GM19372 (cell line): ENCODE results near the gene TADA2B.

Experiments
- ATAC-seq: cut with Tn5 transposase; IDR thresholded peaks from one replicate; pipeline ENCODE4 v1.9.1; 2021; ENCODE audit warnings: mild to moderate bottlenecking, low read depth, moderate library complexity; ENCODE audit not compliant: unreplicated experiment

Gene TADA2B

DNA sequence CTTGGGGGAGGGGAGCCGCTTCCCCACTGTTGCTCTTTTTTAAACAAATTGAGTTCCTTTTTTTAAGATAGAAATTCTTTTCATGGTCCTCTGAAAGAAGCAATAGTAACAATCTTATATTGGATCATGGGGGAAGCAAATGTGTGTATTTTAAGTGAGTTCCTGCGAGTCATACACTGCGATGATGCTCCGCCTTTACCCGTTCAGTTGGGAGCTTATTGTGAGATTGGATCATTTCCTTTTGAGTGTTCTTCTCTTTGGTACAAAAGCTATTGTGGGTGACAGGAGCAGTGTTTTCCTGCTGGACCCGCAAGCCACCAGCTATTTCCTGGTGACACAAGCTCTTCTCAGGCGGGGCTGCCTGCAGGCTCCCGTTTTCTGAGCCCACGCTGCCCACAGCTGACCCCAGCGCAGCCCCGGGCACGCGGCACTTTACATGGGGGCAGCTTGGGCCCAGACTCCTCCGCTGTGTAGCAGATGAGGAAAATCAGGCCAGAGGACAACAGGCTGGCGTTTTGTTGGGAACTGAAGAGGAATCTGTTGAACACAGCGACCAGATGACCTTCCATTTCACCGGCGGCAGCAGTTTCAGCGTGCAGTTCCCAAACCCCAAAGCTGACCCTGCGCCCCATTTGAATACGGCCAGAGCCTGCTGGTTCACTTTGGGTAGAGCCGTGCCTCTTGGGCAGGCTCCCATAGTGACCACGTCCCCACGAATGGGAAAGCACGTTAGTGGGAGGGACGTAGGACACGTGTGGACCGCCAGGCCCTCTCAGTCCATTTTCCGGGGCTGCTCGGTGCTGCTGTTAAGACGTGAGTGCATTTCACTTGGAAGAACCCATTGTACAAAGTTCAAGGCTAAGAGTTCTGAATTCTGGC is 12.2 kb downstream of the TADA2B start:
- no peak for ATAC-seq

DNA sequence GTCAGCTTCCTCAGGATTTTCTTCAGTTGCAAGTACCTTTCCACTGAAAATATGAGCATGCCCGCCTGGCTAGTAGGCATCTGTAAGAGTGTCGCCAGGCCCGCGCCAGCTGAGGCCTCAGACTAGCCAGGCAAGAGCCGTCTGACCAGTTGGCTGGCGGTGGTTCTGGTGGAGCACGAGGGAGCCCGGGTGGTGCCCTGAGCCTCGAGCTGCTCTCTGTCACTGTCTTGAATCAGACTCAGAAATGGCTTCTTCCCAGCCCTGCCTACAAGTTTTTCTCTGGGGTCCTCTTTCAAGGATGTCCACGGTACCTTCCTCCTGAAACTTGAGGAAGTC is 12.8 kb downstream of the TADA2B start:
- ATAC-seq = no peak

DNA sequence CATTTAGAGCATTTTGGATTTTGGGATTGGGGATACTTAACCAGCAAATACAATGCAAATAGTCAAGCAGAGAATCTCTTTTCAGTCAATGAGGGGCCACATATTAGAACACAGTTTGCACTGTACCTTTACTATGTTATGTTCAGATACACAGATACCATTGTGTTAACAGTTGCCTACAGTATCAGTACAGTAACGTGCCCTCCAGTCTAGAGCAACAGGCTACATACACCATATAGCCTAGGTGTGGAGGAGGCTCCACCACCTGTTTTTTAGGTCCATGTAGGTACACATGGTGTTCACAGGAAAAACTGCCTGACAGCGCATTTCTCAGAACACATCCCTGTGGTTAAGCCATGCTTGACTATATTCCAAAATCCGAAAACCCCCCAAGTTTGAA is 15.6 kb downstream of the TADA2B start:
- ATAC-seq = no peak

DNA sequence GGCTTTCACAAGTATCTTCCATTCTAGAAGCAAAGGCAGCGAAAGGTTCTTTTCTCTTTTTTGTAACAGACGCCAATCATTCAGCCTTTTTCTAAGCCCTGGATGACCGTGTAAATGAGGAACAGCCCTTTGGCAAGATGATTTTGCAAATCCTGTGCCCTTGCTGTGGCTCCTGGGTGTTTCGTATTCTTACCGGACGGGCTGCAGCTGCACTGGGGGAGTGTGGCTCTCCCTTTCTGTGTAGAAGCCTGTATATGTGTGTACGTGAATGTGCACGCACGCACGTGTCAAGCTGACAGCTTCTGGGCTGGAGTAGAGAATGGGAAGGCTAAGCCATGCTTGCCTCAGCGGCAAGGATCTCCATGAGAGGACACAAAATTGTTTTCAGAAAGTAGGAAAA is 16.5 kb downstream of the TADA2B start:
- no peak for ATAC-seq

DNA sequence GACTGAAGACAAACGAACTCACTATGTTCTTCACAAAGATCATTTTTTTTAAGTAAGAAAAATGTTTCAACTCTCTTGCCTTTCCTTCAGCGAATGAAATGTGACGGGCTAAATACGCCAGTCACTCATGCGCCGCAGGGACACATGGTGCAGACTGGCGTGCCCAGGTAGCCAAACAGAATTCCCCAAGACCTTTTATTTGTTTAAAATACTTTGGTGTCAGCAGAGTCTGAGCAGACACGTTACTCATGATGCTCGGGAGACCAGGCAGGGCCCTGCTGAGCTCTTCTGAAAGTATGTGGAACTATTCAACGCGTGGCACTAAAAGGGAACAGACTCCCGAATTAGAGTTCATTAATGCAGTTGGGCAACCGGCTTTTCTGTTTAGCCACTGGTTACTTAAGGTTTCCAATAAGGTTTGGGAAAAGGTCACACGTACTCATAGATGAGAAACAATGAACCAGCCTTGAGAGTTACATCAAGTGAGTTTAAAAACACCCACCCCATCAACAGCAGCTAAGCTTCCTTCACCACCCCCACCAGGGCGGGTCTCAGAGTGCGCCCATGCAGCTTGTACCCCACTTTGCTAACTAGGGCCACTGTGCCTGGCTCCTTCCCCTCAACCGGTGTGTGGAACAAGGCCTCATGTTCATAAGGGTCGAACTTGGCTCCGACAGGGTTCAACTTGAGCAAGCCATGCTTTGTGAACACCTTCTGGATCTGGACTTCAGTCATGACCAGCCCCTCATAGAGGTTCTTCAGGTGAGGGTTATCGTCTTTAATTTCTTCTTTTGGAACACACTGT is 17.4 kb downstream of the TADA2B start:
- ATAC-seq = no peak

DNA sequence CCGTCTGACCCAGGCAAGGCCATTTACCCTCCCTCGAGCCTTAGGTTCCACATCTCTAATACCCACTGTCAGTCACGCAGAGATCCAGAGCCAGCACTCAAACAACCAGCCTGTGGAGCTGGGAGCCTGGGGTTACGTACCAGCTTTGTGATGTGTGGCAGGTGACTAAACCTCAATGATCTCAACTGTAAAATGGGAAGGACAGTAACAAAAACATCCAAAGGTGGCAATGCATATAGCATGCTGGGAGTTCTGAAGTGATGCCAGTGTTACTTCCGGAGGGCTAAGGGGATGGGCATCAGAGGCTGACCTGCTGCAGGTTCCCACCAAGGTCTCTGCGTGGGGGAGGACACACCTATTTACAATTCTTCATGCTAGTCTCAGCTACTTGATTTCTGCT is 18.6 kb downstream of the TADA2B start:
- no peak for ATAC-seq

DNA sequence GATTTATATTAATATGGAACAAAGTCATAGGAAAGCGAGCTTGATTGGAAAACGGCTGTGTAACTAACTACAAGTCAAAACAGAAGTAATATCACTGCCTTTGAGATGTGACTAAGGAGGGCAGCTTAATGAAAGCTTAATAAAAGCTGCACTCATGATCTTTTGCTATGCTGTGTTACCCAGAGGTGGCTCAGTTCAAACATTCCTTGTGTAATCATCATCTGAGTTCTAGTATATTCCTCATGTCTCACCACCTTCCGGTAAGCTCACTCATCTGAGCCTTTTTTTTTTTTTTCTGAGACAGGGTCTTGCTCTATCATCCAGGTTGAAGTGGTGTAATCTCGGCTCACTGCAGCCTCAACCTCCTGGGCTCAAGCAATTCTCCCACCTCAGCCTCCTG is 19.6 kb downstream of the TADA2B start:
- ATAC-seq = no peak

DNA sequence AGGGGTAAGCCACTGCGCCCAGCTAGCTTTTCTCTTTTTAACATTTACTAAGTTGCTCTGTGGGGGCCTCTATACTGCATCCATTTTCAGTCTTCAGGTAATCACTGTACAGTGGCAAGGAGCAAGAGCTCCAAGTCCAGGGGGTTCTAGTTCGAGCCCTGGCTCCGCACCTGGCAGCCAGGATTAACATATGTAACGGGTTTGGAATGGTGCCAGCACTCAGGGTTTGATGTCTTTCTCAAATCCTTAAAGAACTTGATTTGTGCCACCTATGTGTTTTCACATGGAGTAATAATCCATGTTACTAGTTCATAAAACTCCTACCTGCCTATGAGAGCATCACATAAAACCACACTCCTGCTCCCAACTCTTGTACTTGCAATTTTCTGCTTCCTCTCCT is 20.2 kb downstream of the TADA2B start:
- no peak for ATAC-seq

DNA sequence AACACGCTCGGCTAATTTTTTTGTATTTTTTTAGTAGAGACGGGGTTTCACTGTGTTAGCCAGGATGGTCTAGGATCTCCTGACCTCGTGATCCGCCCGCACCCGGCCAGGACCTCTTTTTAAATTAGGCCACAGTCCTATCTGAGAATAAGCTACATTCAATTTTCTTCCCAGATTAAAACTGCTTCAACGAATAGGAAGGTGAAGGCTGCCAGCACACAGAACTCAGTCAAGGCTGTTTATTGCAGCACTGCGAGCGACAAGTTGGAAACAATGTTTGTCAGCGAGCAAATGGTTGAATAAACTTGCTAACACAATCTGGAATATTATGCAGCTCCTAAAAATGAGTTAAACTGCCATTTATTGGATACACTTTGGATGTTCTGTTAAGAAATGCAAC is 22.8 kb downstream of the TADA2B start:
- ATAC-seq = no peak

DNA sequence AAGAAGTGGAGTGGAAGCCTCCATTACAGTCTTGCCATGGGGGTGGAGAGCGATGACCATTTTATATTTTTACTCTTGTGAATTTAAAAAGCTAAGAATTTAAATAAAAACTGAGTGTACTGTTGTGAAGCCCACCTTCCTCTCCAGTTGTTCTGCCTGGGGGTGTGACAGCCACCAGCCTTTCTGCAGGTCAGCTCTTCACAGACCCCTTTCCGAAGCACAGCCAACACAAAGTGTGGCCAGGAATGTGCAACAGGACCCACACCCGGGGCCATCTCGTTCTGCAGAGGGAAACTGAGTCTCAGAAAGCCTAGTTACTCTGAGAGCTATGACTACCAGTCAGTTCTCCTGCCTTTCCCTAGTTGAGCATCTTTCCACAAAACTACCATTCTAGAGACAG is 23.3 kb downstream of the TADA2B start:
- no peak for ATAC-seq

DNA sequence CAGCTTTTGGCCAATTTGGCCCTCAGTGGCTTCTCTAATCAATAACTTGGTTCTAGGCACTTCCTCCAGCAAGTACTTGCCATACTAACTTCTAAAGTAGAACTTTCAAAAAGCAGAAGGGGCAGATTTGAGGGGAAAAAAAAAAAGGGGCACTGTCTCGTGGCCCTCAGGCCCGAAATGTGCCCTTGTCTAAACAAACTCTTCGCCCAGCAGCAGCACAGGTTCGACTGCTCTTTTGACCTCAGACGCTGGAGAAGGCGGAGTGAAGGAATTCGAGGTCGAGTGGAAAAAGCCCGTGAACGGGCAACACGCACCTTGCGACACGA is 23.9 kb downstream of the TADA2B start:
- no peak for ATAC-seq

DNA sequence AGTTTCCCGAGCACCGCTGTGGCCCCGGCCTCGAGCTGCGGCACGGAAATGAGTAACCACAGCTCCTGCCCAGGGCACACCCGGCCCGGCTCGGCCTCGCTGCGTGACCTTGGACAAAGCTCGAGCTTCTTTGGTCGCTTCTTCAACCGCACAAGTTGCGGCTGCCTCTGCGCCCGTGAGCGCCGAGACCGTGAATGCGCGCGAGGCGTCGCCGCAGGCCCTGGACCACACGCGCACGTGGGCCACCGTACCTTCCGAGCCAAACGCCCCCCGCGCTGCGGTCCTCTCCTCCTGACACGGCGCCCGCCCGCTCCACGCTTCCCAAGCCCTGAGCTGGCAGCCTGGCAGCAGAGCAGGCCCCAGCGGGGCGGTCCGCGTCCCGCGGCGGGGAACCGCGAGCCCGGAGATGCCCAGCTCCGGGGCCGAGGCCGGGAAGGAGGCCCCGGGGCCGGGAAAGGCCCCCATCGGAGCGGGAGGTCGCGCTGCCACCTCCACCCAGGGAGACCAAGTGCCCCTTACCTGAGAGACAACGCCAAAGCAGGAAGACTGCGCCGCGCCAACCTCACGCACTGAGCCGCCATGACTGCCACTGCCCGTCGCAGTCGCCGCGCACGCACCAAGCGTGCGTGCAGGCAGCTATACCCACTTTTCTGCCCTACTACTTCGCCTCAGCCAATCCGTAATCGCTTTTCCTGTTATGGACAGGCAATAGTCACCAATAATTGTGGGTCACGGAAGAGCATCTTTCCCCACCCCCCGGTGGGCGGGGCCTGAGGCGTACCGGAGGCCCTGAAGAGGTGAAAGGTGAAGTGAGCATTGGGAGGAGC is 24.5 kb downstream of the TADA2B start, which contains the start of gene GRPEL1:
GRPEL1 (minus strand) TSS at position 613 of the 827 bp plus-strand sequence; CDS start at position 581, 32 bp downstream.
- peak; percentile 84 for ATAC-seq

DNA sequence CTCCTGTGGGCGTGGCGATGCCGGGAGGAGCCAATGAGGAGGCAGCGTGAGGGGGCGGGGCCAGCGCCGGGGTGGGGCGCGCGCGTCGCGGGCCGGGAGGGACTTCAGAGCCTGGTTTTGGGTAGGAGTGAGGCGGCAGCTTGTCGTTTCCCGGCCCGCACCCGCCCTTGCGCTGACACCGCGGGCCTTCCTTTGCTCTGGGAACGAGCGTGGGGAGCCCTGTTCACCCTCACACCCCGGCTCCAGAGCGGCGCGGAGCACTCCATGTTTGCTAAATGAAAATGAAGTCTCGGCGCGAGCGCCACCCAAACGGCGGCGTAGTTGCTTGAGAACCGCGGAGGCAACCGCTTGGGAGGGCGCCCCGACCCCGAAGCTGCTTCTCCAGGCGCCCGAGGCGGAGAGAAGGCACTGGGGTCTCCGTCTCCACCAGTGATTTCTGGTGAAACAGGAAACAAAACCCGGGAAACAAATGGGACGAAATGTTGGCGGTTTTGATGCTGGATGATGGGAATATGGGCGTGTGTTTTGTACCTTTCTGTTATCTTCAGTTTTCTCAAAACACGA is 25.2 kb downstream of the TADA2B start:
- no peak for ATAC-seq

DNA sequence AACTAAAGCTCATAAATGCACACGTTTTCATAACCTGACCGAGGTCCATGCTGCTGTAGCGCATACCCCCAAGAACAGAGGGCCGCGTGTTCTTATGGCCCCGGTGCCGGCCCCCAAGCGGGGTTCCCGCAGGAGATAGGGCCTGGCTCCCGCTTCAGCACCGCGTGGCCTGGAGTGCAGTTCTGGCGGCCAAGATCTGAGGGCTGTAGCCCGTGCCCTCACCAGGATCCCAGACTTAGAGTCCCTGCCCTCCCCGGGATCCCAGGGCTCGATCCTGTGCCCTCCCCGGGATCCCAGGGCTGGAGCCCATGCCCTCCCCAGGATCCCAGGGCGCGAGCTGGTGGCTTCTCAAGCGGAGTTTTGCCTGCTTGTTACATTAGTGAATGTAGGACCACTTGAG is 25.7 kb downstream of the TADA2B start:
- no peak for ATAC-seq

DNA sequence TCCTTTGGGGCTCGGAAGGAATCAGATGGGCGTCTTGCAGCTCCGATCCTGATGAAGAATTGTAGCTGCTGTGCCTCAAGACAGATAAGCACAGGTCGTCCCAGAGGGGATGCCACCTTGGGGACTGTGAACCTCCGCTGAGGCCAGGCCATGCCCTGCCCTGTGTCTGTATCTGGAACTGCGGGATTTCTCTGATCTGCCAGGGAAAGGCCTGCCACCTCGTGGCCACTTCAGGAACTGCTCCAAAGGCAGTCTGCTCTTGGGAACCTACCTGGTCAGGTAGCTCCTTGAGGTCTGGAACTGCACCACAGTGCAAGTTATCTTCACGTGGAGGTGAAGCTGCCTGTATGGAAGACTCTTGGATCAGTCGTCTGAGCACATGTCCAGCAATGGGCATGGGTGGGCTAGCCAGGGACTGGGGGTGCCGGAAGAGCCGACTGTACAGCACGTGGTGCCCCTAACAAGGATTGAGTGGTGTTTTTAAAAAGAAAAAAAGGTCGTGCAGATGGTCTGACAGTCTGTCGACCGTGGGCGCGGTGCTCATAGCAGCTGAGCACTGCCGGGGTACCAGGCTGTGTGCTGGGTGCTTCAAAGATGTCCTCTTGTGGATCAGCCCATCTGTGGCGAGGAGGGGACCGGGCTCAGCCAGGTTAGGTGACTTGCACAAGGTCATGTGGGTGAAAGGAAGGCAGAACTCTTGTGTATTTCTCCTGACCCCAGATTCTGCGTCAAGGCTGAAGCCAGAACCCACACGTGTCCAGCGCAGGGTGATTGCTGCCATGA is 27.7 kb downstream of the TADA2B start:
- no peak for ATAC-seq

DNA sequence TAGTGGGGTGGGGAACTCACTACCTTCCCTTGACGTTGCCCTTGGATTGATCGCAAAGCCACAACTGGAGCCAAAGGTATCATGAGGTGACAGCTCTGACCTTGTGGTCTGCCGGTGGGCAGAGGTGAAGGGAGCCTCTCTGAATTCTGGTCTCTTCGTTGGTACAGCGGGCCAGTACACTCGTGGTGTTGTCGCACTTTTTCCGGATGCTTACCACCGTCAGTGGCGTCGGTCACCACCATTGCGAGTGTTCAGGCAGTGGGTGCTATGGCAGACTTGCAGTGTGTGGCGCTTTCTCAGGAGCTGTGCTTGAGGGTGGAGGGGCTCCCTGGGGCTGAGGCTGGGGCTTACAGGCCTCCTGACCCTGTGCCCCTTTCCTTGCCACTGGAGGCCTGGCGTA is 29.9 kb downstream of the TADA2B start:
- no peak for ATAC-seq

DNA sequence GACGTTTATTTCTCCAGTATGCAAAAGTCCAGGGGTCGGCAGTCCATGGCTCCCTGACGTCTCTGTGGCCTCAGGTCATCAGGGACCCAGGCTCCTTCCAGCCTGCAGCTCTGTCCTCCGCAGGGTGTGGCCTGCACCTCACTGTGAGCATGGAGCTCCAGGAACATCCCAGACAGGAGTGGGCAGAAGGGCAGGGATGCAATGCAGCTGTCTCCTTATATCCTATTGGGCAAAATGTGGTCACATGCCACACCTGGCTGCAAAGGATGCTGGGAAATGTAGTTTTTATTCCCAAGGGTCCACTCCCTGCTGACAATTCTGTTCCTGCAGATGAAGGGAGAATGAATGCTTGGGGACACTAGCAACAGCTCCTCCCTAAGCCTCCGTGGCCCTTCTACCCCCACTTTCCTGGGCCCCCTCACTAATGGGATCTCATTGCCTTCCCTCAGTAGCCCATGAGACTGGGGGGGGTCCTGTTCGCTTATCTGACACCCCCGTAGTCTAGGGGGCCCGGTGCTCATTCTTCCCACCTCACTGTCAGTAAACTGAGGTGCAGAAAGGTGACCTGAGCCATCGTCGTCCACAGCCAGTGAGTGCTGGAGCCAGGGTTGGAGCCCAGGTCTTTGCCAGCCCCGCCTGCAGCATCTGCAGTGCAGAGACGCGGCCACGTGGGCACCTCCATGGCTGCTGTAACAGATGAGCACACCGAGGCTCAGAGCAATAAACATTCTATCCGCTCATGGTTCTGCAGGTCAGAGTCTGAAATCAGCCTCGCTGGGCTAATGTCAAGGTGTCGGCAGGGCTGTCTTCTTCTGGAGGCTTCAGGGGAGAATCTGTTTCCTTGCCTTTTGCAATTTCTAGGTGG is 30.6 kb downstream of the TADA2B start:
- no peak for ATAC-seq

DNA sequence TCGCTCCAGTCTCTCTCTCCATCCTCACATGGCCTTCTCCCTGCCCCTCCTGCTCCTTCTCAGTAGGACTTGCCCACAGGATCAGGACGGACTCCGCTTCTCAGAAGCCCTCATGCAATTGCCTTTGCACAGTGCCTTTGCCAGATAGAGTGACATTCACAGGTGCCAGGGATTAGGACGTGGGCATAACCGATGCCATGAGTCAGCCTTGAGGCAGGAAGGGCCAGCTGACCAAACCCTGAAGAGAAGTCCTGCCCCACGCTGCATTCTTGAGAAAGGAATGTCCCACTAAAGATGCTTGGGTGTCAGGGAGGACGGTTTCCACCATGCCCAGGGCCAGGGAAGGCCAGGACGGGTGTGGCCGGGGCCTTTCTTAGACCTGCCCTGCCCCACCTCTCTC is 31.3 kb downstream of the TADA2B start:
- ATAC-seq = no peak
